GM19324 (cell line): Measurements from ENCODE around the gene JPT1.
"Not testable (repeated sequence)": the region's sequence is repeated elsewhere in the genome, so short reads cannot be mapped to it uniquely, and the experiment has no call there.

Source experiments
- ATAC-seq: cut with Tn5 transposase; IDR thresholded peaks from one replicate; pipeline ENCODE4 v1.9.1; 2021; ENCODE audit warnings: mild to moderate bottlenecking, moderate library complexity; ENCODE audit not compliant: unreplicated experiment, low FRiP score

The JPT1 gene

DNA sequence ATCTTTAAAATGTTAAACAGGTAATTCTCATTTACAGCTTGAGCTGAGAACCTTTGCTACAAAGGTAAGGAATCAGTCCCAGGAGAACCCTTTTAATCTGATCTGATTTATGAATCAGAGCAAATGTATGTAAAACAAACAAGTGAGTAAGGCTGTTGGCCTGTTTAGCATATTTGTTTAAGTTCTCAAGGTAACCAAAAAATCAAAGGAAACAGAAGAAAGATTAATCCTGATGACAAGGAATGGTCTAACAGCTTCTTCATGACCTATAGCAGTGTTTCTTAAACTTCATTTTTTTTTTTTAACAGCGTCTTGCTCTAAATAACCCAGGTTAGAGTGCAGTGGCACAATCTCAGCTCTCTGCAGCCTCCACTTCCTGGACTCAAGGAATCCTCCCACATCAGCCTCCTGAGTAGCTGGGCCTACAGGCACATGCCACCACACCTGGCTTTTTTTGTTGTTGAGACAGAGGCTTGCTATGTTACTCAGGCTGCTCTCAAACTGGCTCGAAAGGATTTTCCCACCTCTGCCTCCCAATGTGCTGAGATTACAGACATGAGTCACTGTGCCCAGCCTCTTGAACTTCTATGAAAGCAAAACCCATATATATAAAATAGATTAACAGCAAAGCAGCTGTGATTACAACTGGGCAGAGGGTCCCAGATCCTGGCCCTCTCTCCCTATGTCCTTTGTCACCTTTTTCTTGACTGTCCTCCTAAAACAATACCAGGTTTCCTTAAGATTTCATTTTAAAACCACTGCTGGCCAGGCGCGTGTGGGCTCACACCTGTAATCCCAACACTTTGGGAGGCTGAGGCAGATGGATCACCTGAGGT is 5.1 kb upstream of the JPT1 start:
- ATAC-seq = no peak

DNA sequence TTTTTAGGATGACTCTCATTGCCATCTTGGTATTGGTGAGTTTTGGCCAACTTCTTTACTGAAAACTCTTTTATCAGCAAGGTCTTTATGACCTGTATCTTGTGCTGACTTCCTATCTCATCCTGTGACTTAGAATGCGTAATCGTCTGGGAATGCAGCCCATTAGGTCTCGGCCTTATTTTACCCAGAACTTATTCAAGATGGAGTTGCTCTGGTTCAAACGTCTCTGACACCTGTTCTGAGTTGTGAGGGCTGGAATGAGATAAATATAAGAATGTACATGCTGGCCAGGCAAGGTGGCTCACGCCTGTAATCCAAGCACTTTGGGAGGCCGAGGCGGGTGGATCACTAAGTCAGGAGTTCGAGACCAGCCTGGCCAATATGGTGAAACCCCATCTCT is 4.2 kb upstream of the JPT1 start:
- not testable (repeated sequence) for ATAC-seq

DNA sequence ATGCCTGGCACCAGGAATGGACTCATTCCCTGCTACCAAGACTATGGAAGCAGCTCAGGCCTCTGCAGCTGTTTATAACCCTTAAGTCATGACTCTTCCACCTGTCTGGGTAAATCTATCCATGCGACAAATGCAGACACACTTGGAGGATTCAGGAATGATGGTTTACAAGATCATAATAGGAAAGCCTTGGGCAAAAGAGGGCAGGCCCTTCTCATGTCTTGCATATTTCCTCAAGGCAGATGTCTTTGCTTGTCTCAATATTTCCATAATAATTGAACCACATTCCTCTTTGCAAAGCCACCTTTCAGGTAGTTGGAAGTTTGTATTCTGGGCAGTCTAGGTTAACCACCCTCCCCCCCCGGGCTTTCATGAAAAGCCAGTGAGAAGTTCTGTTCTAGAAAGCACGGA is 884 bp upstream of the JPT1 start:
- ATAC-seq = no peak

DNA sequence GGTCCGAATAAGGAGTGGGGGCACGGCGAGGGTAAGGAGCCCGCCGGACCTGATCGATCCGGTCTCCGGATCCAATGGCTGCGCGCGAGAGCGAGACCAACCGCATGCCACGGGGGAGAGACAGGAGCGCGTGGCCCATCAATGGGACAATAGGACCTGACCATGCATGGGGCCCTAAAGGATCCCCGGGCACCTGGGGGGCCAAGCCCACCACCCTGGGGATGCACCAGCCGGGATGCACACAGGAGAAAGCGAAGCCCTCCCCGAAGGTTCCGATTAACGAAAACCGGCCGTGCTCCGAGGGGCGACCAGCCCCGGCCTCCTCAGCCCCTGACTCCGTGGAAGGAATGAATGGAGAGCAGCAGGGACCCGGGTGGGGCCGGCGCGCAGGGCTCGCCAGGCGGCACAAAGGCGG is 525 bp downstream of the JPT1 start:
- peak; percentile 17 for ATAC-seq

DNA sequence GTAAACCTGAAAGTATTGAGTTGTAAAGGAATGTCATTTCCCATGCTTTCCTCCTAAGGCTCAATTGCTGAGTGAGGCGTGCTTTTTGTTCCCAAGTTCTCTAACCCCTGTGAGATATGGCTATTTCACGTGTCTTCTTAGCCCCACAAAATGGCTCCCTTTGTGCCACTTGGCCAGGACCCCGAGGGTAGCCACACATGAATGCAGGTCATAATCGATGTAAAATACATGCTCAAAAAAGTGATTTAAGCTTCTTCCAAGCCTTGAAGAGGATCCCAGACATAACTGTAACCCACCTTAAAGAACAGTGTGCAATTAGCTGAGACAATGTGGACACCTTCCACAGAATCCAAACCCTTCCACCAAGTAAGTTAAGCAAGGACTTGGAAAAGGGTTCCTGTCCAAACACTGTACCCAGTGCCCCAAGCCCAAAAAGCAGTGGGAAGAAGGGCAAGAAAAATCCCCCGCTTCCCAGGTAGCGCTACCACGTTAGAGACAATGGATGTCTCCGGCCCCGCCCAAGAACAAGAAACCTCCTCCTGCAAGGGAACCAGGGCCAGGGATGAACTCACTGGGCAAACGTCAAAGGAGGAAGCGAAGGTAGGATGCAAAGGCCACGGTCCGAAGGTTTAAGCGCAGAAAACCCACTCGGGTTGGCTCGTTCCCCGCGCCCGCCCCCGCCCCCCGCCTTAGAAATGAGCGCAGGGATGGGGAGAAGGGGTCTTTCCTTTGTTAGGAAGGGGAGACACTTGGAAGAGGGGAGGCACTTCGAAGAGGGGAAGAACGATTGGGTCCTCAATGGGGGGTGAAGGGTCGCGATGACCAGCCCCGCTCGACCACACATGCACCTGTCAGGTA is 1.2 kb downstream of the JPT1 start:
- no peak for ATAC-seq

DNA sequence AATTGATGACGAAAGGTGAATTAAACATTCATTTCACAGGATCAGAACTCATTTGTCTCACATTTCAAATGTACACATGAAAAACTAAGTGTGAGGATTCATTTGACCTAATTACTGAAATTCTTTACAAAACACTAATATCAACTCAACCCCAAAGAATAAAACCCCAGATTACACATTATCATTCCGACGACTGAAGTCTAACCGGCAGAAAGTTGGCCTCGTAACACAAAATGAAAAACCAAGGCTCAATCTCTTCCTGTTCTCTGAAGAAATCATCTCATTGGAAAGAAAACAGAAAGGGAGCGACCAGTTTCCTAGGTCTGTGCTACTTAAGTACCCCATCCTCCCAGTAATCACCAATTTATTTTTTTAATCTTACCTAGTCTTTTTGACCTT is 1.8 kb downstream of the JPT1 start:
- no peak for ATAC-seq

DNA sequence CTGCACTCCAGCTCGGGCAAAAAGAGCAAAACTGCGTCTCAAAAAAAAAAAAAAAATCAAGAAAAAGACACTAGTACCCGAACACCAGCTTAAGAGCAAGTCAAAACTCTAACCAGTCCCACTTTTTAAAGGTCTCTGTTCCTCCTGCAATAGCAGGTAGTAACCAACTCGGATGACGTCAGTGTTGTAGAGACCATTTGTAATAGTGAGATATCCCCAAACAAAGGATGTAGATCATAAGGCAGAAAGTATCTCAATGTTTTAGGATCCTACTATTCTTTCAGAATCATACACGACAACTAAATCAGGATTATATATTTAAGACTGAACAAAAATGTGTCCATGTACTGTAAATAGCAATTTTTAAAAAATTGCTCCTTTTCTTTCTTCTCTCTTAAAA is 2.4 kb downstream of the JPT1 start:
- ATAC-seq = no peak

DNA sequence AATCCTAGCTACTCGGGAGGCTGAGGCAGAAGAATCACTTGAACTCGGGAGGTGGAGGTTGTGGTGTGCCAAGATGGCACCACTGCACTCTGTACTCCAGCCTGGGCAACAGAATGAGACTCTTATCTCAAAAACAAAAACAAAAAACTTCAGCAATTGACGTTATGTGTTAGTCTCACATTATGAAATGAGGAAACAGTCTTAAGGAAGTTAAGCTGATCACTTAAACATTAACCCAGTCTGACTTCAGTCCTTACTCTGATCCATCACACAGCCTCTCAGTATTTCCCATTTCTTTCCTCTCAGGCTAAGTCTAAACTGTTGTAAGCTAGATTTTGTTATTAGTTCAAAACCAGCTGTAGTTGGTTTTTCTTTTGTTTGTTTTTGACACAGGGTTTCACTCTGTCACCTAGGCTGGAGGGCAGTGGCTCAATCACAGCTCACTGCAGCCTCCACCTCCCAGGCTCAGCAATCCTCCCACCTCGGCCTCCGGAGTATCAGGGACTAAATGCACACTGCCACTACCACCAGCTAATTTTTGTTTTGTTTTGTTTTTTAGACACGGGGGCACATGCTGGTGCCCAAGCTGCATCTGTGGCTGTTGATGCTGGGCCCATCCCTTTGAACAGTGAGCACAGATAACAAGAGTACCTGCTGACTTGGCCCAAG is 6.3 kb downstream of the JPT1 start:
- no peak for ATAC-seq

DNA sequence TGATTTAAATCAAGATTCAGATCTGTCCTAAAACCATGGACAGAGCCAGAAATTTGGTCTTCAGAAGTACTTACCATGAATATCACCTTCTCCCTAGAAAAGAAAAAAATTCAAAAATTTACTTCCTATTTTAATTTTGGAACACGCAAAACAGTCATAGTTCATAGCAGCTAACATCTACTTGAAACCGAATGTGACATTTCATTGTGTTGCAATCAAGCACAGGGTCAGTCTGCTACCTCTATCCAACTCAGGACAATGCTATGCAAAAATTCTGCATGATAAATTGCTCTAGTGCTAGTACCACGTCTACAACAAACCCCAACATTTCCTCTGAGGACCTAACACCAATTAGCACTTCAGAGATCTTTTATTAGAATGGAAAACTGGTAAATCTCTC is 7.7 kb downstream of the JPT1 start:
- no peak for ATAC-seq

DNA sequence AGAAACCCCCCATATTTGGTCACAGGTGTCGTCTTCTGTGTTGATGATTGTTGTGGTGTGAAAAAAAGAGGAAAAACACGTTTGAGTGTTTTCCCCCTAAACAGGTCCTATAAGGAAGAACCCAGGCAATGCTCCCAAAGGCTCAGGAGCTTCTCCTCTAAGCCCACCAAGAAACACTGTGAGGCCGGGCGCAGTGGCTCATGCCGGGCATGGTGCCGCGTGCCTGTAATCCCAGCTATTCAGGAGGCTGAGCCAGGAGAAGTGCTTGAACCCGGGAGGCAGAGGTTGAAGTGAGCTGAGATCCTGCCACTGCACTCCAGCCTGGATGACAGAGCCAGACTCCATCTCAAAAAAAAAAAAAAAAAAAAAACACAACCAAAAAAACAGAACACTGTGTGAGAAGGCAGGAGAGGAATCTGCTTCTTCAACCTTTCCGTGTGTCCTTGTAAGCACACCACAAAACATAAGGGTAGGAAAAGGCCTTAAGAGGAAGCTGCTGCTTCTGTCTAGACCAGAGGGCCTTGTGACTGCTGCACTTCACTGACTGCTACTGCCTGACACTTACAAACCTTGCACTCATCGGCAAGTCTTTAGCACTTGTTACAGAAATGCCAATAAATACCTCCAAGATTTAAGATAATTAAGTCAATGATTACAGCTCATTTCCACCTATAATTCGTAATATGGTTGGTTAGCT is 9.3 kb downstream of the JPT1 start:
- ATAC-seq = no peak

DNA sequence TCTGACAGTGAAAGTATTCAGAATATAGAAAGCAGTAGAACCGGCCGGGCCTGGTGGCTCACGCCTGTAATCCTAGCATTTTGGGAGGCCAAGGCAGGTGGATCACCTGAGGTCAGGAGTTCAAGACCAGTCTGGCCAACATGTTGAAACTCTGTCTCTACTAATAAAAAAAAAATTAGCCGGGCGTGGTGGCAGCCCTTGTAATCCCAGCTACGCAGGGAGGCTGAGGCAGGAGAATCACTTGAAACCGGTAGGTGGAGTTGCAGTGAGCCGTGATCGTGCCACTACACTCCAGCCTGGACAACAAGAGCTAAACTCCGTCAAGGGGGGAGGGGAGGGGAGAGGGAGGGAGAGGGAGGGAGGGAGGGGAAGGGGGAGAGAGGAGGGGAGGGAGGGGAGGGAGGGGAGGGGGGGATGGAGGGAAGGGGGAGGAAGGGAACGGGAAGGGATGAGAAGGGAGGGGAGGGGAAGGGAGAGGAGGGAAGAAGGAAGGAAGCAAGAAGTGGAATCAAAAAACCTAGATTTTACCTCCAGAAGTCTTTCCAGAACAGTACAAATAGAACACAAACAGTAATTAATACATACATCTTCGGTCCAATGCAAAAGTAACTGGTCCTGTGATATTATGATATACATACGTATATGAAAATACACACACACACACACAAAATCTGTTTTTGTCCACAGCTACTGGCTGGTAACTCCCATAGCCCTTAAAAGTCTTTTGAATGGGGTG is 11.9 kb downstream of the JPT1 start:
- ATAC-seq = no peak

DNA sequence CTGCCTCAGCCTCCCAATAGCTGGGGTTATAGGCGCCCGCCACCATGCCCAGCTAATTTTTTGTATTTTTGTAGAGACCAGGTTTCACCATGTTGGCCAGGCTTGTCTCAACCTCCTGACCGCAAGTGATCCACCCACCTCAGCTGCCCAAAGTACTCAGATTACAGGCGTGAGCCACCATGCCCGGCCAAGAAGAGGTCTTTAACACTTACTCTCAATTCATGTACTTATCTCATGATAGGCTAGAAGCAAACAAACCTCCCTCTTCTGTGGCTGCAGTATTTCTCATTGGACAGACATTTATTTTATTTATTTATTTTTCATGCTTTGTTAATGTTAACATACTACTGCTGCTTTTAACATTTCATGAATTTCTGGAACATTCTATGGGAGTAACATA is 15.8 kb downstream of the JPT1 start:
- no peak for ATAC-seq

DNA sequence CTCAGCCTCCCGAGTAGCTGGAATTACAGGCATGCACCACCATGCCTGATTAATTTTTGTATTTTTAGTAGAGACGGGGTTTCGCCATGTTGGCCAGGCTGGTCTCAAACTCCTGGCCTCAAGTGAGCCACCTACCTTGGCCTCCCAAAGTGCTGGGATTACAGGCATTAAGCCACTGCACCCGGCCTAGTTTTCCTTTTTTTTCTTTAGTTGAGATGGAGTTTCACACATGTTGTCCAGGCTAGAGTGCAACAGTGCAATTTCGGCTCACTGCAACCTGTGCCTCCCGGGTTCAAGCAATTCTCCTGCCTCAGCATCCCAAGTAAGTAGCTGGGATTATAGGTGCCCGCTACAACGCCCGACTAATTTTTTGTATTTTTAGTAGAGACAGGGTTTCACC is 16.6 kb downstream of the JPT1 start:
- ATAC-seq = not testable (repeated sequence)

DNA sequence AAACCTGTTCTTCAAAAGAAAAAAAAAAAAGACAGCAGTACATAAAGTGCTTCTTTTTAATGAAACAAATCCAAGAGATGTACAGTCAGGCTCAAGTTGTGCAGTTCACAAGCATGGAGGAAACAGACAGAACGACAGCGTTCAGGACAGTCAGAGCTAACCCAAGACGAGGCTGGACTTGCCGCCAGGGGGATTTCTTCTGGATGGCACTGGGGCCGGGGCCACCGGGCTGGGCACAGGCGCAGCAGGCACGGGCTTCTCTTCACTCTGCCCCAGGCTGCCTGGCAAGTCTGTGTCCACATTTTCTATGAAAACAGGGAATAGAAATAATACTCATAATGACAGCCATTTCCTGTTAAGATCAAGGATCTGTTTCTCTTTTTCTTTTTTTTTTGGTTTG is 18.4 kb downstream of the JPT1 start:
- ATAC-seq = no peak

DNA sequence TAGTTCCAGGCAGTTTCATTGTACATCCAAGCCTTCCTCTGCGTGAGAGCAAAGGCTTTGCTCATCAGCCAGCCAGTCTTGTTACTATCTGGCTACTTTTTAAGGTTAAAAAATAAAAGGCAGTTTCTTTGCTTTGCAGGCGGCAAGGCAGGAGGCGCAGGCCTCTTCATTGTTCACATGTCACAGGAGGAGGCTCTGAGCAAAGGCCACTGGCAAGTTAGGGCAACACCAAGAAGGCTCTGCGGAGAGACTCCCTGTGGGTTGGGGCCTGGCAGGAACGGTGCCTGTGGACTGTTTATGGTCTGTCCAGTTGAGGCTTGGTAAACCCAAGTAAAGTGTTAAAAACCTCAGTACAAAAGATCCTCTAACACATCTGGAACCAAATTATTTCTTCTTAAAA is 18.9 kb downstream of the JPT1 start:
- ATAC-seq = no peak

DNA sequence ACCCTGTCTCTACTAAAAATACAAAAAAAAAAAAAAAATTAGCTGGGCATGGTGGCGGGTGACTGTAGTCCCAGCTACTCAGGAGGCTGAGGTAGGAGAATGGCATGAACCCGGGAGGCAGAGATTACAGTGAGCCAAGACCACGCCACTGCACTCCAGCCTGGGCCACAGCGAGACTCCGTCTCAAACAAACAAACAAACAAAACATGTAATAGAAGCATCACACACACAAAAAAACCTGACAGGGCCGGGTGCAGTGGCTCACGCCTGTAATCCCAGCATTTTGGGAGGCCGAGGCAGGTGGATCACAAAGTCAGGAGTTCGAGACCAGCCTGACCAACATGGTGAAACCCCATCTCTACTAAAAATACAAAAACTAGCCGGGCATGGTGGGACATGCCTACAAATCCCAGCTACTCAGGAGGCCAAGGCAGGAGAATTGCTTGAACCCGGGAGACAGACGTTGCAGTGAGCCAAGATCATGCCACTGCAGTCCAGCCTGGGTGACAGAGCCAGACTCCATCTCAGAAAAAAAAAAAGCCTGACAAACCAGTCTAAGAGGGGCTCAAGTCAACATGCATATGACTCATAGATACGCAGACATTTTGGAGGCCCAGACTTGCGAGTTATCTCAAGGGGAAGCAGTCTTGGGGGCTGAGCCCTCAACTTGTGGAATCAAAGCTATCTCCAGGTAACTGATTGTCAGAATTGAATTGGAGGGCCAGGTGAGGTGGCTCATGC is 20.5 kb downstream of the JPT1 start:
- not testable (repeated sequence) for ATAC-seq

DNA sequence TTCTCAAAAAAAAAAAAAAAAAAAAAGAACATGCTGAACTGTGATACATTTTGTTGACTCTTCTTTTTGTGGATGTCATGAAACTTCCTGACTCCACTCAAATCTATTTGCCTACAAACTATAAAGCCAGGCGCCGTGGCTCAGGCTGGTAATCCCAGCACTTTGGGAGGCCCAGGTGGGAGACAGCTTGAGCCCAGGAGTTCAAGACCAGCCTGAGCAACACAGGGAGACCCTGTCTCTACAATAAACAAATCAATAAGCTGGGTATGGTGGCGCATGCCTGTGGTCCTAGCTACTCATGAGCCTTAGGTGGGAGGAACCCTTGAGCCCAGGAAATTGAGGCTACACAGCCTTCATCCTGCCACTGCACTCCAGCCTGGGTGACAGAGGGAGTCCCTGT is 21.3 kb downstream of the JPT1 start:
- no peak for ATAC-seq

DNA sequence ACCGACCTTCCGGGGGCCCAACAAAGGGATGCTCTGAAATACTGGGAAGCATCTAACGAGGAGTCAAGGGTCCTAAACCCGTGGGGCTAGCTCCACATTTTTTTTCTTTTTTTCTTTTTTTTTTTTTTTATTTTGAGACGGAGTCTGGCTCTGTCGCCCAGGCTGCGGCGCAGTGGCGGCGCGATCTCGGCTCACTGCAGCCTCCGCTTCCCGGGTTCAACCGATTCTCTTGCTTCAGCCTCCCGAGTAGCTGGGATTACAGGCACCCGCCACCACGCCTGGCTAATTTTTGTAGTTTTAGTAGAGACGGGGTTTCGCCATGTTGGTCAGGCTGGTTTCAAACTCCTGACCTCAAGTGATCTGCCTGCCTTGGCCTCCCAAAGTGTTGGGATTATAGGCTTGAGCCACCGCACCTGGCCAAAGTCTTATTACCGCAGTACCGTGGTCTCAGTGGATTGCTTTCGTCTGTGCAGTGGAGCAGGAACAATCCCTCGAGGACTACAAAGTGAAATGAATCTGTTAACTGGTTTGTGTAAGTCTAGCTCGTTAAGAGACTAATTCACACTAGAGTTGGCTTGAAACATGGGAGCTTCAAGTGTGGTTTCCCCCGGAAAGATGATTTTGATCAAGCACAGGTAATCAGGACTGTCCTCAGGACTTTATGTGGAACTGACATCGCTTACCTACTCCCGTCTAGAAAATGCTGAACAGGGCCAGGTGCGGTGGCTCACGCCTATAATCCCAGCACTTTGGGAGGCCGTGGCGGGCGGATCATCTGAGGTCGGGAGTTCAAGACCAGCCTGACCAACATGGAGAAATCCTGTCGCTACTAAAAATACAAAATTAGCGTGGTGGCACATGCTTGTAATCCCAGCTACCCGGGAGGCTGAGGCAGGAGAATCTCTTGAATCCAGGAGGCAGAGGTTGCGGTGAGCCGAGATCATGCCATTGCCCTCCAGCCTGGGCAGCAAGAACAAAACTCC is 22.0 kb downstream of the JPT1 start:
- not testable (repeated sequence) for ATAC-seq
